Adrenal gland (tissue), 12 donors: ENCODE measurements around the gene ELAC1. TPM values are rescaled to one million over a fixed set of nuclear protein-coding genes. Genes with fewer than 3 reads are reported as not detected.
"Not testable (repeated sequence)": the region's sequence is repeated elsewhere in the genome, so short reads cannot be mapped to it uniquely, and the experiment has no call there.

Experiments used
- DNase-seq, 7 donors: peaks; one replicate each; pipeline ENCODE4 v3.0.0-alpha.2; 2019 to 2020
- H3K27ac ChIP-seq, 5 donors: fragments of 200-600 bp; sonication (generic) in 4 of 5; 1 replicate in 3 of 5; 2 replicates in 2 of 5; pipeline versions ENCODE4 v1.5.1 to v1.8.0; 2016 to 2020; ENCODE audit warnings: mild to moderate bottlenecking in 1 of 5
- H3K27me3 ChIP-seq: fragments of 200-600 bp; 2 replicates; pipeline ENCODE4 v1.8.0; 2021
- H3K36me3 ChIP-seq, 2 donors: fragments of 200-600 bp; replicated peaks in 1 of 2; 1 replicate in 1 of 2; 2 replicates in 1 of 2; pipeline versions ENCODE4 v1.5.1 to v1.8.0; 2018 to 2022
- H3K4me1 ChIP-seq, 2 donors: fragments of 200-600 bp; replicated peaks in 1 of 2; 1 replicate in 1 of 2; 2 replicates in 1 of 2; pipeline versions ENCODE4 v1.5.1 to v1.8.0; 2018 to 2021
- H3K4me3 ChIP-seq, 4 donors: fragments of 200-600 bp; sonication (generic) in 3 of 4; one replicate each; pipeline ENCODE4 v1.5.1; 2016 to 2018
- H3K9me3 ChIP-seq, 3 donors: fragments of 200-600 bp; sonication (generic) in 1 of 3; replicated peaks in 1 of 3; 1 replicate in 2 of 3; 2 replicates in 1 of 3; pipeline versions ENCODE4 v1.5.1 to v1.8.0; 2016 to 2021
- CTCF ChIP-seq, 6 experiments: fragments of 450-650 bp in 4 of 6; fragments of 200-600 bp in 2 of 6; sonication (generic) in 1 of 6; IDR thresholded peaks; 1 replicate in 5 of 6; 2 replicates in 1 of 6; pipeline versions ENCODE4 v1.5.1 to v1.8.0; 2016 to 2021; ENCODE audit warnings: antibody characterized with exemption in 6 of 6, mild to moderate bottlenecking in 2 of 6, moderate library complexity in 1 of 6
- POLR2A ChIP-seq, 2 donors: fragments of 450-650 bp; IDR thresholded peaks; one replicate each; pipeline ENCODE4 v1.6.1; 2017; ENCODE audit warnings: antibody characterized with exemption in 2 of 2, mild to moderate bottlenecking in 2 of 2, moderate library complexity in 1 of 2
- WGBS, 4 donors: extraction: QIAGEN DNeasy Blood & Tissue Kit in 2 of 4; methylation state at CpG; one replicate each; pipeline versions ENCODE4 v1.1.5 to v1.1.7; 2013 to 2017; 5-methylcytosine and 5-hydroxymethylcytosine counted together
- intact Hi-C, 2 donors: fragments of 100-400 bp; cut with DNase I; formaldehyde crosslinking; loops; one replicate each; pipeline versions ENCODE4 v1.14.1 to v1.15.0; 2022 to 2023
- polyA plus RNA-seq, 3 donors: library from polyadenylated mRNA; stranded (reverse); fragments of 200-250 nt in 2 of 3; fragments of 350-450 nt in 1 of 3; fragmentation: Illumina TruSeq in 1 of 3; extraction: RNeasy Lipid Tissue Mini Kit (QIAGEN cat#74804) in 1 of 3; gene quantifications; one replicate each; pipeline ENCODE4 v1.2.3, GENCODE V29; 2013 to 2014
- total RNA-seq, 9 donors: library from RNA; depleted of rRNA in 4 of 9; stranded (reverse); fragments of >200 nt in 4 of 9; fragments of 120-200 nt in 1 of 9; fragmentation: NEBNext Ultra II Directional in 1 of 9; extraction: Animal tissue kit (Norgen Biotek cat#: 25700) in 1 of 9; gene quantifications; one replicate each; pipeline versions ENCODE4 v1.1.0 to v1.2.4, GENCODE V29; 2013 to 2023
- donor health status: healthy with polysubstance abuse.
- donor health status: Bipolar disorder and iron deficiency.
- donor health status: DM: yes; HTN: yes; CAD: no.
- donor health status: DM: no; HTN: no; CAD: no.
- donor health status: DM: no; HTN: no; CAD: no.
- donor health status: DM: yes; HTN: yes; CAD: no.

Gene ELAC1
- total and polyA plus RNA-seq, 12 donors, result 6.5 to 20.0 (median 11.7) TPM

DNA sequence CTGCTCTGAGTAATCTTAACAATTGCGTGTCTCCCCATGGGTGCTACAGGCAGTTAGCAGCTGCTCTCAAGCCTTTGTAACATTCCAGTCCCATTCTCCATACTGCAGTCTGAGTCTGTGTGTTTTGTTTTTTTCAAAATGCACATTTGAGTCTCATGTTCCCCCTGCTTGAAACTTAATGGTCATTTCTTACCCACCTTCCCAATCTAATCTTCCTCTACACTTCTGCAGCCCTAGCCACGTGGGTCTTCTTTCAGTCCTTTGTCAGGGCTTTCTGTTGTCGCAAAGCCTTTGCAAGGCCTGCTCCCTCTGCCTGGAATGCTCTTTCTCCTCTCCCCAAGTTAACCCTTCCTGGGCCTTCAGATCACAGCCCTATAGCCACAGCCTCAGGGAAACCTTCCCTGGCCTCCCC lies 24.5 kb downstream of the ELAC1 start:
- no peak overlapping the region for H3K27ac ChIP-seq
- H3K4me3 ChIP-seq, result no peak overlapping the region
- WGBS, 4 donors, result 79 to 86% (median 82%) methylated on average over 3 of the region's 3 CpGs
- H3K27me3 ChIP-seq, result no peaks in the 10 kb centered on the region
- intact Hi-C loops, result no loop called here
- H3K4me1 ChIP-seq, result no peaks in the 10 kb centered on the region
- TF ChIP-seq POLR2A (IDR thresholded peaks at IDR 0.05), result no peak
- no peak for TF ChIP-seq CTCF (IDR thresholded peaks at IDR 0.05)
- no peaks in the 10 kb centered on the region for H3K36me3 ChIP-seq
- DNase-seq, result no peak
- no peaks in the 10 kb centered on the region for H3K9me3 ChIP-seq

DNA sequence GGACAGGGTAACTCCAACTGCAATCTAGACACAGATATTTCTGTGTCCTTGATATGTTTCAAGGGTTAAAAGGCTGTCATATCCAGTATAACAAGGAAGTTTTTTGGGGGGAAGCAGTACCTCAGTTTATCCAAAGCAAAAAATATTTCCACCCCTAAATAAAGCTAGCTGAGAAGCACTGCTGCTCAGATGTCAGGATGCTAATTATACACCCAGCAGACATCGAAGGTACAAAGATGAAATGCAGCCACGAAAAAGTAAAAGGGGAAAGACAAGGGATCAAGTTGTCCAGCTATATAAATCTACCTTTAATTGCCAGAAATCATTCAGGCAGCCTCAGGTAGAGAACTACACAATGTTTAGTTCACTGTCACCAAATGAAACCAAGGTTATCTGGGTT lies 26.2 kb downstream of the ELAC1 start:
- intact Hi-C loops, result no loop called here
- Histone ChIP-seq H3K4me1 (no peaks in the 10 kb centered on the region), H3K9me3 (no peaks in the 10 kb centered on the region), H3K36me3 (no peaks in the 10 kb centered on the region), H3K27me3 (no peaks in the 10 kb centered on the region), H3K4me3 (no peak overlapping the region), H3K27ac (no peak overlapping the region)
- DNase-seq, result no peak
- TF ChIP-seq POLR2A (IDR thresholded peaks at IDR 0.05) (no peak), CTCF (IDR thresholded peaks at IDR 0.05) (no peak)
- 77 to 87% (median 86%) methylated on average over 2 of the region's 2 CpGs for WGBS, 4 donors

DNA sequence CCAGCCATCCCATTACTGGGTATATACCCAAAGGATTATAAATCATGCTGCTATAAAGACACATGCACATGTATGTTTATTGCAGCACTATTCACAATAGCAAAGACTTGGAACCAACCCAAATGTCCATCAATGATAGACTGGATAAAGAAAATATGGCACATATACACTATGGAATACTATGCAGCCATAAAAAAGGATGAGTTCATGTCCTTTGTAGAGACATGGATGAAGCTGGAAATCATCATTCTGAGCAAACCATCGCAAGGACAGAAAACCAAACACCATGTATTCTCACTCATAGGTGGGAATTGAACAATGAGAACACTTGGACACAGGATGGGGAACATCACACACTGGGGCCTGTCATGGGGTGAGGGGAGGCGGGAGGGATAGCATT lies 35.3 kb downstream of the ELAC1 start:
- H3K9me3 ChIP-seq, intact Hi-C loops, H3K36me3 ChIP-seq, H3K27me3 ChIP-seq, H3K4me3 ChIP-seq, H3K27ac ChIP-seq, DNase-seq, H3K4me1 ChIP-seq: not testable (repeated sequence)
- WGBS, 4 donors, result 89 to 98% (median 93%) methylated on average over 2 of the region's 2 CpGs

DNA sequence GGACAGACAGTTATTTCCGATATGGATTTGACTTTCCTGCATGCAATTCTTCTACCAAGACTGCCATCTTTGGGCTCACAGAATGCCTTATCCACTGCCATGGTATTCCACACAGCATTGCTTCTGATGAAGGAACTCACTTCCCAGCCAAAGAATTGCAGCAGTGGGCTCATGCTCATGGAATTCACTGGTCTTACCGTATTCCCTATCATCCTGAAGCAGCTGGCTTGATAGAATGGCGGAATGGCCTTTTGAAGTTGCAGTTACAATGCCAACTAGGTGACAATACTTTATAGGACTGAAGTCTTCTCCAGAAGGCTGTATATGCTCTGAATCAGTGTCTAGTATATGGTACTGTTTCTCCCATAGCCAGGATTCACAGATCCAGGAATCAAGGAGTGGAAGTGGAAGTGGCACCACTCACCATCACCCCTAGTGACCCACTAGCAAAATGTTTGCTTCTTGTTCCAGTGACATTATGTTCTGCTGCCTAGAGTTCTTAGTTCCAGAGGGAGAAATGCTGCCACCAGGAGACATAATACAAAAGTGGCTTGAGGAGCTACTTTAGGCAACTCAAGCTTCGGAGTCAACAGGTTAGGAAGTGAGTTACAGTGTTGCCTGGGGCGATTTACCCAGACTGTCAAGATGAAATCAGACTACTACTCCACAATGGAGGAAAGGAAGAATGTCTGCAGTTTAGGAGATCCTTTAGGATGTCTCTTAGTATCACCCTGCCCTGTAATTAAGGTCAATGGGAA lies 38.4 kb downstream of the ELAC1 start:
- TF ChIP-seq CTCF (IDR thresholded peaks at IDR 0.05) (no peak), POLR2A (IDR thresholded peaks at IDR 0.05) (no peak)

More for the DNA sequence above, 38.4 kb downstream of the ELAC1 start:
- Histone ChIP-seq H3K36me3 (no peaks in the 10 kb centered on the region), H3K4me3 (no peak overlapping the region), H3K4me1 (peaks cover 4 to 5% of the 10 kb centered on the region in 2 donors), H3K9me3 (no peaks in the 10 kb centered on the region), H3K27me3 (no peaks in the 10 kb centered on the region), H3K27ac (no peak overlapping the region)
- intact Hi-C loops, result no loop called here
- WGBS, 4 donors, result 86 to 96% (median 92%) methylated on average over 5 of the region's 5 CpGs
- DNase-seq, result no peak
